Measurements from ENCODE around the gene DISC1.

DNA sequence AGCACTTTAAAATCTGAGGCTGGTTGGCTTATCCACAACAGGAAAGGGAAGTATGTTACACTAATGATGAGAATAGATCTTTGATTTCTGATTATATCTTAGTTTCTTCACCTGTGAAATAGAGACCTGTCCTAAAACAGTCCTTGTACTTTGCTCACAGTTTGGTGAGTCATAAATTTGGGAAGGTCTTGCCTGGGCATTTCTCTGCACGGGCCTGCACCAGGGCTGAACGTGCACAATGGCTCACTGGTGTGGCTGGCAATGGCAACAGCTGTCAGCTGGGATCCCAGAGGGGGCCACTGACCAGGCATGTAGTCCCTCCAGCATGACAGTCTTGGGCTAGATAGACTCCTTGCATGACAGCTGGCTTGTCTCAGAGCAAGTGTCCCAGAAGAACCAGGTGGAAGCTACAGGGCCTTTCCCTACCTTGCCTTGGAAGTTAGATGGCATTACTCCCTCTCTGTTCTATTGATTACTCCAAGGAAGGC is 367.4 kb downstream of the DISC1 start:
- TF ChIP-seq, protein P1, sequence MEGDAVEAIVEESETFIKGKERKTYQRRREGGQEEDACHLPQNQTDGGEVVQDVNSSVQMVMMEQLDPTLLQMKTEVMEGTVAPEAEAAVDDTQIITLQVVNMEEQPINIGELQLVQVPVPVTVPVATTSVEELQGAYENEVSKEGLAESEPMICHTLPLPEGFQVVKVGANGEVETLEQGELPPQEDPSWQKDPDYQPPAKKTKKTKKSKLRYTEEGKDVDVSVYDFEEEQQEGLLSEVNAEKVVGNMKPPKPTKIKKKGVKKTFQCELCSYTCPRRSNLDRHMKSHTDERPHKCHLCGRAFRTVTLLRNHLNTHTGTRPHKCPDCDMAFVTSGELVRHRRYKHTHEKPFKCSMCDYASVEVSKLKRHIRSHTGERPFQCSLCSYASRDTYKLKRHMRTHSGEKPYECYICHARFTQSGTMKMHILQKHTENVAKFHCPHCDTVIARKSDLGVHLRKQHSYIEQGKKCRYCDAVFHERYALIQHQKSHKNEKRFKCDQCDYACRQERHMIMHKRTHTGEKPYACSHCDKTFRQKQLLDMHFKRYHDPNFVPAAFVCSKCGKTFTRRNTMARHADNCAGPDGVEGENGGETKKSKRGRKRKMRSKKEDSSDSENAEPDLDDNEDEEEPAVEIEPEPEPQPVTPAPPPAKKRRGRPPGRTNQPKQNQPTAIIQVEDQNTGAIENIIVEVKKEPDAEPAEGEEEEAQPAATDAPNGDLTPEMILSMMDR (IDR thresholded peaks at IDR 0.05), result no peak
- TF ChIP-seq POLR2A (IDR thresholded peaks at IDR 0.05), result no peak
- TF ChIP-seq POLR2AphosphoS5 (IDR thresholded peaks at IDR 0.05), result no peak
